Mesenteric fat pad (tissue), 1 donor: ENCODE data around the gene CACNA1A. TPM values are rescaled to one million over a fixed set of nuclear protein-coding genes. Genes with fewer than 3 reads are reported as not detected.
"Not testable (repeated sequence)": the region's sequence is repeated elsewhere in the genome, so short reads cannot be mapped to it uniquely, and the experiment has no call there.

Experiments used
- DNase-seq: peaks from one replicate; pipeline ENCODE4 v3.0.0-alpha.2; 2020; ENCODE audit warnings: low spot score
- total RNA-seq: library from RNA; stranded (reverse); fragmentation: NEBNext Ultra II Directional; extraction: Animal tissue kit (Norgen Biotek cat#: 25700); gene quantifications from one replicate; pipeline ENCODE4 v1.2.1, GENCODE V29; 2021
- donor health status: DM: yes; HTN: yes; CAD: no.

The CACNA1A gene
- total RNA-seq, 1 donor from 2014 or later: 0.84 TPM

DNA sequence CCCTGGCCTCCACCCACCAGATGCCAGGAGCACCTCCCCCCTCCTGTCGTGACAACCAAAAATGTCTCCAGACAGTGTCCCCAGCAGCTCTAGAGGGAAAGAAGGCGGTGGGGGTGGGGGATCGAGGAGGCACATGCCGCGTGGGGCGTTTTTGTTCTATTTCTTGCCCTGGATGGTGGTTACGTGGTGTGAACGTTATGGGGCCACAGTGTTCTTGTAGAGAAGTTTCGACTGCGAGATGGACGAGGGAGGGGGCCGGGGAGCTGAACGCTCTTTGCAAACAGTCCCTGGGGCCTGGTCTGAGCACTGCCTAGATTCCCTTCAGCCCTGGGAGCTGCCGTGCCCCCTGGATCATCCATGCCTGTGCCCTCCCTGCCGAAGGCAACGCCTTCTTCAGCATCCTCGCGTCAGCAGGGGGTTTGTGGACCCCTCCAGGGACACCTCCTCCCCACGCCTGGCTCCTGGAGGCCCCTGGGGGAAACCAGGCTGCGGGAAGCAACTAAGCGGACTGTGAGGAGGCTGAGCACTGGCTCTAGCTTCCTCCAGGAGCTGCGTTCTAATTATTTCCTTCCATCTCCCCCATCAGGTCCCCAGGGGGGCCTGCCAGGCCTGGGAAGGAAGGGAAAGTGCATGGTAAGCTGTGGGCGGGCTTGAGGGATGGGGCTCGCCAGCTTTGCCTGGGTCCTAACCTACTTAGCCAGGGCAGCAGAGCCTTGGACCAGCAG, 224.6 kb downstream of the CACNA1A start:
- no peak for DNase-seq

DNA sequence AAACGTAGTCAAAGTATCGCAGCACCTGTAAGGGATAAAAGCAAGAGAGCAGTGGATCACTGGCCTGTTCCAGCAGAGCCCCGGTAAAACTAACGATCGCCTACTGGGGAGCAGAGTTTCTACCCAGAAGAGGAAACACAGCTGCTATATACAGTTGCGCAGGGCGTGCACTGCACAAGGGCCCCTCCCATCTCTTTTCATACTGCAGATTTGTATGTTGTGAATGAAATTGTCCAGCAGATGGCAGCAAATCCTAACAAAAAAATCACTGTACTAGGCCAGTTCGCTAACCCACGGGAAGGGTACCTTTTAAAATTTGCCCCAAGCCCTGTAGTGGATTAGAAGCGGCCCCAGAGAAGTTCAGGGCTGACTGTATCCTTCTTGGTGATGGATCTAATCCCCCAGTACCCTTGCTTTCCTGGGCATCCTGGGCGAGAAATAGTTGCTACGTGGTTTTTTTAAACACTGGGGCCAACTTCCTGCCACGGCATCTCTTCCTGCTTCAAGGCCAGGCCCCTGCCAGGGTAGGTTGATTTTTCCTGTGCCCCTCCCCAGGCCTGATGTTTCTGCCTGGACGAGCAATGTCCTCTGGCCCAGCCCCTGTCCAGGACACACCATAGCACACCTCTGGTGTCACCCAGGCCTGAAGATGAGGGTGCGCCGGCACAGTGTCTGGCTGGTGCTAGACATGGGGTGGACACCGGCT, 229.0 kb downstream of the CACNA1A start:
- no peak for DNase-seq

DNA sequence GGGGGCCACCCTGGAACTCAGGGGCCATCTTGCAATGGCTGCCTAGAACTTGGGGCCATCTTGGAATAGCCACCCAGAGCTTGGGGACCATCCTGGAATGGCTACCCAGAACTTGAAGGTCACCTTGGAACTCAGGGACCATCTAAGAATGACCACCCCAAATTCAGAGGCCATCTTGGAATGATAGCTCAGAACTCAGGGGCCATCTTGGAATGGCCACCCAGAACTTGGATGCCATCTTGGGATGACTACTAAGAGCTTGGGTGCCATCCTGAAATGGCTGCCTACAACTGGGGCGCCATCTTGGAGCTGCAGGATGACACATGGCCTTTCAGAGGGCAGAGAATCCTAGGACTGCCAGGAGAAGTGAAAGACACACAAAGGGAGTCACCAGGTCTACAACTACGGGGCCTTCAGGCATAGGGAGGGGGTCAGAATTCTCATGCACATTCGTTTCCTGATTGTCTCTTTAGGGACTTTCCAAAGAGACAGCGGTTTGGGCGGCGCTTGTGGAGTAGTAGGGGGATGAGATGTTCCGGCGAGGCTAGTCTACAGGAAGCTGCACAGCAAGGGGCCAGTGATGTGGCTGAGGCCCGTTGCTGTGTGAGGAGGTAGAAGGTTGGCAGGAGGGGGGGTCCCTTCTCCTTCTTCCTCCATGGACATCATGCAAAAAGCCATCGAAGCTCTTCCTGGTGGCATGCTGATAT, 231.1 kb downstream of the CACNA1A start:
- DNase-seq: no peak

DNA sequence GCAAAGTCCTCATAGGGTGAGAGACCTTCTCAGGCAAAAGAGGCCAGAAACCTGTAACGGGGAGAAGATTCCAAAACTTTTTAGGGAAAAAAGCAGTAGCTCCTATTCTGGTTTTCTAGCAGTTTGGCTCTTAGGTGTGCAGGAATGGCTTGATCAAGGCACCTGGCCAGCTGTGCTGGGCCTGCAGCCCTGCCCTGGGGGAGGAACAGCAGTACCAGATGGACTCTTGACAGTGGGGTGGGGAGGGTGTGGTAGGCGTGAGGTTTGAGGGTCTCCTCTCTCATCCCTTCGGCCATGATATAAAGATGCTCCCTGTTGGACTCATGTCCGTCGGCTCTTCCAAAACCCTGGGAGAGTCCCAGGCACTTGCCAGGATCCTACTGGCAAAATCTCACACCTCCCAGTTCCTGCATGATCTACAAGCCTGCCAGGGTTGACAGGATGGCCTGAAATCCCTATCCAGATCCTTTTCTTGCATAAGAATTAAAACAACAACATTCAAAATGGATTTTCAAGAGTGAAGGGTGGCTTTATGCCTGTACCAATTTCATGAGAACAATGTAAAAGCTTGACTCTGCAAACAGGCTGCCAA, 235.7 kb downstream of the CACNA1A start:
- DNase-seq: no peak

DNA sequence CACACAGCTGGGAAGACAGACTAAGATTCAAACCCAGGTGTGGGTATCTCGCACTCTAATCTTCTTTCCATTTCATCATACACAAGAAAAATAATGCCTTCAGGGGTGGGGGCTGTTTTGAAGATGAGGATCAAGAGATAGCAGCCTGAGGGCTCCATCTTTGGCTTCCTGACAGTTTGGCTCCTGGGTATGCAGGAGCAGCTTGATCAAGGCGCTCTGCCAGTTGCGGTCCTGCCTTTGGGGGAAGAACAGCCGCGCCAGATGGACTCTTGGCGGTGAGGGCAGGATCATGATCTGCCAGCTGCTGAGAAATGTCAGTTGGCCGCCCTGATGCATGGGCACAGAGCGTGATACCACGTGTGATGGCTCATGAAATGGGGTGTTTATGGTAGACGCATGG, 236.9 kb downstream of the CACNA1A start:
- DNase-seq: no peak

DNA sequence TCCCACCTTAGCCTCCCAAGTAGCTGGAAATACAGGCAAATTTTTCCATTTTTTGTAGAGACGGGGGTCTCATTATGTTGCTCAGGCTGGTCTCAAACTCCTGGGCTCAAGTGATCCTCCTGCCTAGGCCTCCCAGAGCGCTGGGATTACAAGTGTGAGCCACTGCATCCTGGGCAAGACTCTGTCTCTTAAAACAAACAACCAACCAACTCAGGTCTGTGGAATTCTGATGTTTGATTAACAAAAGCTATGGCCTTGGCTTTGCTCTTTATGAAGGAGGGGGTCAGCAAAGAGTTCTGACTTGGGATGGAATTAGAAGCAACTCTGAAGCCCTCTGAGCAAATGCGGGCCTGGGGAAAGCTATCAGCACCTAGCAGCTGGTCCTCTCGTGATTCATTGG, 238.4 kb downstream of the CACNA1A start:
- no peak for DNase-seq

DNA sequence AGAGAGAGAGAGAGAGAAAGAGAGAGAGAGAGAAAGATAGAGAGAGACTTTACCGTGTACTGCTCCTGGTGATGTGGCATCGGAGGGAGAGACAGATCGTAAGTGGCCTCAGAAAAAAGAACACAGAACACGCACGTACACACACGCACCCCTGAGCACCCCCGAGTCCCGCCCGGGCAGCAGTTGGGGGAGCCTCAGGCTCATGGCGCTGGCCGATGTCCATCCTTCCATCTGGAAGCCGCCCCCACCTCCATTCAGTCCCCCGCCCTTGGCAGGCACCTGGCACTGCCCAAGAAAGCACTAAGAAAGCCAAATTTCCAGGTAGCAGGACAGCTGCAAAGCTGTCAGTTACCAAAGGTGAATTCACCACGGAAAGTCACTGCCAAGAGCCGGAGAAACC, 239.1 kb downstream of the CACNA1A start:
- no peak for DNase-seq

DNA sequence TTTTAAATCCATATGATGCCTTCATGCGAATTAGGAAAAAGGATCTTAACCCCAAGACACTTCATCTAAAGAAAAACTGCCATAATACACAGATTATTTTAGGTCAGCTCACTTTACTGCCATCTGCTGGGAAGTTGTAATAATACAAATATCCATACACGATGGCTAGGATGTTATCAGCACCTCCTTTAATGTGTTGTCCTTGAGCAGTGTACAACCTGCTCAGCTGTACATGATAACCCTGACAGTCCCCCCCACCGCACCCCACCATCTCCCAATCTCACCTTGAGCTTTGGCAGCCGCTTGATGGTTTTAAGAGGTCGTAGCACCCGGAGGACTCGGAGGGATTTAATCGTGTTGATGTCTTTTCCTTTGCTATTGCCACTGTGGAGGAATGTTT, 243.8 kb downstream of the CACNA1A start:
- no peak for DNase-seq

DNA sequence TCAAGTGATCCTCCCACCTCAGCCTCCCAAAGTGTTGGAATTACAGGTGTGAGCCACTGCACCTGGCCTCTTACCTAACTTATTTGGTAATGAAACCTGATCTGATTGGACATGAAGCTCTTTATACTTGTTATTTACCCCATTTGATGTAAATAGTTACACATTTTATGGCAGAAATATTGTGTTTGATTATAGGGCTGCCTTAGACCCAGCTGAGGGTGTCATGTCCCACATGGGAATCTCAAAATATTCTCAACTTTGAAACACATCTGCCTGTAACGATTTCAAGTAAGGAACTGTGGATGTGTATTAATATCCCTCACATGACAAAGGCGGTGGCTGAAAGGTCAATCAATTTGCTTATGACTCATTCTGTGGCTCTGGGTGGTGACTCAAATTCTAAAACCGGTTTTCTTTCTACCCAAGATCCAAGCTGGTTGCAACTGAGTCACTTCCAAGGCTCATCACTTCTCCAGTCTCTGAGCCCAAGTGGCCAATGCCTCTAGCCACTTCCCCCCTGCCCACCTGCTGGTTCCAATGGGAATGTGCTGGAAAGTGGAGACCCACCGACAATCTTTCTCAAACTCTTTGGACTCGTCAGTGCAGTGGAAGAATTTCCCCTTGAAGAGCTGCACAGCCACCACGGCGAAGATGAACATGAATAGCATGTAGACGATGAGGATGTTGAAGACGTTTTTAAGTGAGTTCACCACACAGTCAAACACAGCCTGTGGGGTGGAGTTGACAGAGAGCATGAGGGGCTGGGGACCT, 245.2 kb downstream of the CACNA1A start:
- DNase-seq: no peak

DNA sequence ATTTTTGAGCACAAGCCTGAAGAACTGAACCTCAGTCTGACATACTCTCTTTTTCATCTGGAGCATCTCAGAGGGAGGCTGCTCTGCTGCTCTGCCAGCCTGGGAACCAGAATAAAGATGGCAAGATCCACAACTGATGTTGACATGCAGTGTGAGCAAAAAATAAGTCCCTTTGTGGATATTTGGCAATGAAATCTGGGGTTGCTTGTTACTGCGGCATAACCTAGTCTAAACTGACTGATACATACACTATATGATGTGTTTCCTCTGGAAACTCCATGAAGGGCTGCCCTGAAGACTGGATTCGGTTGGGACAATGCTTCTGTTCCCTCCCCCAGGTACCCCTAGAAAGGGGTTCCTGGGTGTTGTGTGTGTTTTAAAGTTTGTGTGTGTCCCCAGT, 249.4 kb downstream of the CACNA1A start:
- DNase-seq: no peak

DNA sequence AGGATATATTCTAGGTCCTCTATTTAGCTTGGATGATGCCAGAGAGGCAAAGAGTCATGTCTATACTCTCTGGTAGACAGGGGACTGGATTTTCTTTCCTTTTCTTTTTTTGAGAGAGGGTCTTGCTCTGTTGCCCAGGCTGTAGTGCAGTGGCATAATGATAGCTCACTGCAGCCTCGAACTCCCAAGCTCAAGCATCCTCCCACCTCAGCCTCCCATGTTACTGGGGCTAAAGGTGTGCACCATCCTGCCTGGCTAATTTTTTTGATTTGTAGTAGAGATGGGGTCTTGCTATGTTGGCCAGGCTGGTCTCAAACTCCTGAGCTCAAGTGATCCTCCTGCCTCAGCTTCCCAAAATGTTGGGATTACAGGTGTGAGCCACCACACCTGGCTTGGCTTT, 249.9 kb downstream of the CACNA1A start:
- DNase-seq: not testable (repeated sequence)

DNA sequence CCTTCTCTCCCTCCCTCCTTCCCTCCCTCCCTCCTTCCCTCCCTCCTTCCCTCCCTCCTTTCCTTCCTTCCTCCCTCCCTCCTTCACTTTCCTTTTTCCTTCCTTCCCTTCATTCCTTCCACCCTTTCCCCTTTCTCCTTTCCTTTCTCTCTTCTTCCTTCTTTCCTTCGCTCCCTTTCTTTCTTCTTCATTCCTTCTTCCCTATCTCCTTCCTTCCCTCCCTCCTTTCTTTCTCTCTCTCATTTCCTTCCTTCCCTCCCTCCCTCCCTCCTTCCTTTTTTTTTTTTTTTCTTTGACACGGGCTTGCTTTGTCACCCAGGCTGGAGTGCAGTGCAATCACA, 250.6 kb downstream of the CACNA1A start:
- no peak for DNase-seq

DNA sequence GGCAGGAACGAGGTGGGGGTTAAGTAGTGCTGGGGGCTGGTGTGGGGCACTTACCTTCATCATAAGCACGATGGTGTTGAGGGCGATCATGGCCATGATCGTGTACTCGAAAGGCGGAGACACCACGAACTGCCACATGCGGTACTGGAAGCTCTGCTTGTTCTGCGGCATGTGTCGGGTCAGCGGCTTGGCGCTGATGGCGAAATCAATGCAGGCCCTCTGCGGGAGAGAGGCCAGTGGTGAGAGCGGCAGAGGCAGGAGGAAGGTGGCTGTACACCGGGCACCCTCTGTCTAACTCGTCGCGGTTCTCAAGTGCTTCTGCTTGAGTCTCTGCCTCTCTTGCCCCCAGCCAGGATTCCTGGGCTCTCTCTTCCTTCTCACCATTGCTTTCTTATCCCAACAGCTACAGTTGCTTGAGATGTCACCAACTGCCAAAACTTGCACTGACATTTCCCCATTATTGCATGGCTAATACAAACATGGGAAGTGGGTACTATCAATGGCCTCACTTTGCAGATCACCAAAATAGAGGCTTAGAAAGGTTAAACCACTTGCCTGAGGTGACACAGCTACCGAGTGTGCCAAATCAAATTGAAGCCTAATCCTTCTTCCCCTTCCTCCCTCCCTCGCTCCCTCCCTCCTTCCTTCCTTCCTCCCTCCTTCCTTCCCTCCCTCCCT, 251.1 kb downstream of the CACNA1A start:
- DNase-seq: no peak

DNA sequence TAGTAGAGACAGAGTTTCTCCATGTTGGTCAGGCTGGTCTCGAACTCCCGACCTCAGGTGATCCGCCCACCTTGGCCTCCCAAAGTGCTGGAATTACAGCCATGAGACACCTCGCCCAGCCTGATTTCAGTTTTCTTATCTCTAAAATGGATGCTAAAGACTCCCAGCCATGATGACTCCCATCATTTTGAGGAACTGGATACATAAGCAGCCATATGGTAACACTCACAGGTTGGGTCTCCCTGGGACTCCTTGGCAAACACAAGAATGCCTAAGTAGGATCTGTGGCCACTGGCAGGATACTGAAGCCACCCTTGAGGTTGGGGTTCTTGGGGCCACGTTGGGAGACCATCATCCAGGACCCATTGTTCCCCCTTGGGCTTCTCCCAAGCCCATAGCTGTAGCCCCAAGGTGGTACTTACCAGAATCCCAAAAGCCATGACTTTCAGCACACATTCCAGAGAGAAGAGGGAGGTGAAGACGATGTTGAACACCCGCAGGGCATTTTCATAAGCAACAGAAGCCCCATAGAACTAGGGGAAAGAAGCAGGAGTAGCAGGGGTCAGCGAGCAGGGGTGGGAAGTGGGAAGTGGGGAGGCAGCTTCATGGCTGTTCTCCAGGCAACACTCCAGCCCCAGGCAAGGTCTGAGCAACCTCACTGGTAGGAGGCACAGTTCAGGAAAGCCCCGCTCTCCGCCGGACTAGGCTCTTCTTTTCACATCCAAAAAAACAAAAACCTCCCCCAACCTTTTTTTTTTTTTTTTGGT, 253.5 kb downstream of the CACNA1A start:
- DNase-seq: no peak

DNA sequence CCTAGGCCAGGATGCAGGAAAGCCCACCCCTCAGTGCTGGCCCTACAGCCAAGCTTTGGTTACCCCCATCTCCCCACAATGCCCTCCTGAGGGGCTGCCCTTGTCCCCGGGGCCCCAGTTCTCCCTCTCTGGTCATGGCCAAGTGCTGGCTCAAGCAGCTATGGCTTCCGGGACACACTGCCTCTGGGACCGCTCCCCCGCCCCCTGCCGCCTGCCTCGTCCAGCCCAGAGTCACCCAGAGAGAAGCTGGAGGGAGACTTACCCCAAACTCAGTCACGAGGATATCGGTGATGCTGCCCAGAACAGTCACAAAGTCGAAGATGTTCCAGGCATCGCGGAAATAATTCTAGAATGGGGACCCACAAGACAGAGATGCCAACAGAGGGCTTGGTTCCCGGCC, 261.4 kb downstream of the CACNA1A start:
- DNase-seq: no peak

DNA sequence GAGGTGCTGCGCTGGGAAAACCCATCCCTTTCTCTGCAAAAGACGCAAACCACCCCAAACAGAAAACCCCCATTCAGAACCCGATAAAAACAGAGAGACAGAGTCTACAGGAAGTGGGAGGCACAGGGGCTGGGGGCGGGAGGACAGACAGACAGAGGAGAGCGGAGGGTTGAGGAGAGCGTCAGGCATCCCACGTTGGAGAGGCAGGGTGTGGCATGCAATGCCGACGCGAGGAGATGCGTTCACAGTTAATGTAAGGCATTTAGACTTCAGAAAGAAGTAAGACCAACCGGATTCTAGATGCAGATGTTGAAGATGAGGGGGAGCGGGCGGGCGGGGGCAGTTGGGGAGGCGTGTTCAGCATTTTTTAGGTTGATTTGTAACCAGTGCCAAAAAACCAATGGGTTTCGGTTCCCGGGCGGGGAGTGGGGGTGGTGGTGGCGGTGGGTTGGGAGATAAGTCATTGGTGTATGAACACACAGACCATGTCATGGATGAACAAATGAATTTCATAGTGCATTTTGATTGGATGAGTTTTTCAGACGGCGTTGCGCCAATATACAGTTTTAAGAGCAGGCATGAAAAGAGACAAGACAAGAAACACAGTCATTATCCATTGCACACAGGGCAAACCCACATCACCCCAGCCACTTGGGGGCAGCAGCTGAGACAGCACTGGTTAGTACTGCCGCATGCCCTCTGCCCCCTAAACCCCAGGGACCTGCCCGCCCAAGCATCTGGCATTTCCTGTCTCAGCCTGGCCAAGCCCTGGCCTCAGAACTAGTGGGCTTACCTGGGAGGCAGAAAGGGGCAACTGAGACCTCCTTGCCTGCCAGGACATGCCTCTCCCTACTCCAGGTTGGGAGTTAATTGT, 264.8 kb downstream of the CACNA1A start:
- no peak for DNase-seq

DNA sequence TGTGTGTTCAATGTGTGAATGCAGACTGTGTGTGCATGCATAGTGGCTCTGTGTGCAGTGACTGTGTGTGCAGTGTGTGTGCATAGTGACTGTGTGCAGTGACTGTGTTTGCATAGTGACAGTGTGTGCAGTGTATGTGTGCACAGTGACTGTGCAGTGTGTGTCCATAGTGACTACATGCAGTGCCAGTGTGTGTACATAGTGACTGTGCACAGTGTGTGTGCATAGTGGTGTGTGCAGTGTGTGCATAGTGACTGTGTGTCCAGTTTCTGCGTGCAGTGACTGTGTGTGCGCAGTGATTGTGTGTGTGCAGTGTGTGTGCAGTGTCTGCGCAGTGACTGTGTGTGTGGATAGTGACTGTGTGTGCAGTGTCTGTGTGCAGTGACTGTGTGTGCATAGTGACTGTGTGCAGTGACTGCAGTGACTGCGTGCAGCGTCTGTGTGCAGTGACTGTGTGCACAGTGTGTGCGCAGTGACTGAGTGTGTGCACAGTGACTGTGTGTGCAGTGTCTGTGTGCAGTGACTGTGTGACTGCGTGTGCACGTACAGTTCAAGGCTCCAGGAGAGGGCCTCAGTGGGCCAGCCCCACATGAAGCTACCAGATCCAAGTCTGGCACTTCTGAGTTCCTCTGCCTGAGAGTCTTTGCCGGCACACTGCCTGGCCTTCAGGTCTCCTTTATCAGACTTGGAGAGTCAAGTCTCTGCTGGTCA, 265.8 kb downstream of the CACNA1A start:
- no peak for DNase-seq

DNA sequence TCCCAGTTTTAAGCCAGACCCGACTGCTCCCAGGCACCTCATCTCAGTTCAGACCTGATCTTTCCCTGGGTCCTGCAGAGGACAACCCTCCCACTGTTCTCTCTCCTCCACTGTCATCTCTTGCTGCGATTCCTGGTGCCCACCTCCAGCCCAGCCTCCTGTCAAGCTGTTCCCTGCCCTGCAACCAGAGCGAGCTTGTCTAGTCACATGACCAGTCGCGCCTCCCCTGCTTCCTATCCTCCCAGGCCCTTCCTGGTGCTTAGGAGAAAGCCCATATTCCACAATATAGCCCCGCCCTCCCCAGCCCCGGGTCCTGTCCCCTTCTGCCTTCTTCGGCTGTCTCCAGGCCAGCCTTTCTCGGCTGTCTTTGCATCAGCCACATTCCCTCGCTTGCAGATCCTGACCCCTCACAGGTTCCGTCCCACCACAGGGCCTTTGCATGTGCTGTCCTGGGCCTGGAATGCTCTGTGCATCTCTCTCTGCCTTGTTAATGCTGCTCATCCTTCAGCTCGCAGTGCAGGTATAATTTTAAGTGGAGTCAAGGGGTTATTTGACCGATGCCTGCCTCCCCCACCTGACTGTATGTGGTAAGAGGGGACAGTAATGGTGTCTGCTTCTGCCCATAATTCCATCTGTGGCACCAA, 267.3 kb downstream of the CACNA1A start:
- no peak for DNase-seq
